HEK293T (cell line): Measurements from ENCODE around the gene SLC6A17.

ENCODE experiments used
- BHLHE40 ChIP-seq: fragments of 450-650 bp; IDR thresholded peaks from 2 replicates; pipeline ENCODE4 v1.6.1; 2016; ENCODE audit warnings: mild to moderate bottlenecking, moderate library complexity, borderline replicate concordance
- CTBP1 ChIP-seq: fragments of 450-650 bp; IDR thresholded peaks from 2 replicates; pipeline ENCODE4 v1.6.1; 2016; ENCODE audit warnings: borderline replicate concordance
- ELF4 ChIP-seq: fragments of 450-650 bp; IDR thresholded peaks from 2 replicates; pipeline ENCODE4 v1.6.1; 2017; ENCODE audit warnings: antibody characterized with exemption
- FOXA1 ChIP-seq: fragments of 450-650 bp; IDR thresholded peaks from 2 replicates; pipeline ENCODE4 v1.6.1; 2016; ENCODE audit warnings: mild to moderate bottlenecking
- FOXK2 ChIP-seq: fragments of 450-650 bp; IDR thresholded peaks from 2 replicates; pipeline ENCODE4 v1.6.1; 2016; ENCODE audit warnings: mild to moderate bottlenecking
- FOXM1 ChIP-seq: fragments of 450-650 bp; IDR thresholded peaks from 2 replicates; pipeline ENCODE4 v1.6.1; 2017; ENCODE audit warnings: mild to moderate bottlenecking, borderline replicate concordance
- HDGF ChIP-seq: fragments of 450-650 bp; IDR thresholded peaks from 2 replicates; pipeline ENCODE4 v1.6.1; 2017; ENCODE audit warnings: antibody characterized with exemption, borderline replicate concordance
- PKNOX1 ChIP-seq: fragments of 450-650 bp; IDR thresholded peaks from 2 replicates; pipeline ENCODE4 v1.6.1; 2016
- SP1 ChIP-seq: fragments of 450-650 bp; IDR thresholded peaks from 2 replicates; pipeline ENCODE4 v1.6.1; 2017
- SUZ12 ChIP-seq: fragments of 450-650 bp; IDR thresholded peaks from 2 replicates; pipeline ENCODE4 v1.6.1; 2016; ENCODE audit warnings: mild to moderate bottlenecking
- TARDBP ChIP-seq: fragments of 450-650 bp; IDR thresholded peaks from 2 replicates; pipeline ENCODE4 v1.6.1; 2016
- ZNF384 ChIP-seq: fragments of 450-650 bp; IDR thresholded peaks from 2 replicates; pipeline ENCODE4 v1.6.1; 2016

- TF ChIP-seq FOXK2 (no peak), PKNOX1 (no peak), BHLHE40 (no peak), SP1 (no peak), ELF4 (no peak), FOXA1 (no peak), ZNF384 (no peak), SUZ12 (no peak), FOXM1 (no peak), HDGF (no peak), TARDBP (no peak), CTBP1 (no peak)
Measured at GRCh38 chr1:110130113-110130591, 20.1 kb upstream of the SLC6A17 start.
